ES-I3 (cell line): Measurements from ENCODE around the gene MTA1.

Experiments used
- H3K36me3 ChIP-seq: 2 replicates; pipeline ENCODE4 v1.6.1; 2013; ENCODE audit warnings: mild to moderate bottlenecking, low read length, control low read depth, moderate library complexity; ENCODE audit not compliant: insufficient read depth
- H3K4me1 ChIP-seq: 2 replicates; pipeline ENCODE4 v1.6.1; 2013; ENCODE audit warnings: mild to moderate bottlenecking, control low read depth, low read length; ENCODE audit not compliant: insufficient read depth
- H3K9ac ChIP-seq: 2 replicates; pipeline ENCODE4 v1.6.1; 2013; ENCODE audit warnings: low read depth, mild to moderate bottlenecking, low read length, moderate library complexity
- H3K9me3 ChIP-seq: 2 replicates; pipeline ENCODE4 v1.6.1; 2013; ENCODE audit warnings: mild to moderate bottlenecking, low read length, moderate library complexity; ENCODE audit not compliant: control insufficient read depth, insufficient read depth

The MTA1 gene

DNA sequence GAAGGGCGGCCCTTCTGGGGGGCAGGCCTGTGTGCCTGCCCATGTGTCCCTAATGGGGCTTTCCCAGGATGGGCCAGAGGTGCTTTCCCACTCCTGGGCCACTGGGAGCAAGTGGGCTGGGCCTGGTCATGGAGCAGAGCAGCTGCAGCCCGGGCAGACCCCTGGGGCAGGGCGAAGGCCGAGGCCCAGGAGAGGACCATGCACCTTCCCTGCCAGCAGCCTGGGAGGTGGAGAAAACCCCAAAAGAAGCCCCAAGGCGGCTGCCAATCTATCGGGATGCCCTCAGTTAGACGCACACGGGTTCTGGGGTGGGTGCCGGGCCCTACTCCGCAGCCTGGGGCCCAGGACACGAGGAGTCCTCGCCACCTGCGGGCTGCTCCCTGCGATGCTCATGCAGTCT is 38.9 kb downstream of the MTA1 start:
- Histone ChIP-seq H3K9me3 (no peaks in the 10 kb centered on the region), H3K9ac (no peak overlapping the region), H3K4me1 (no peaks in the 10 kb centered on the region), H3K36me3 (peaks cover 2% of the 10 kb centered on the region; the same call in 1 of the 2 replicates)

DNA sequence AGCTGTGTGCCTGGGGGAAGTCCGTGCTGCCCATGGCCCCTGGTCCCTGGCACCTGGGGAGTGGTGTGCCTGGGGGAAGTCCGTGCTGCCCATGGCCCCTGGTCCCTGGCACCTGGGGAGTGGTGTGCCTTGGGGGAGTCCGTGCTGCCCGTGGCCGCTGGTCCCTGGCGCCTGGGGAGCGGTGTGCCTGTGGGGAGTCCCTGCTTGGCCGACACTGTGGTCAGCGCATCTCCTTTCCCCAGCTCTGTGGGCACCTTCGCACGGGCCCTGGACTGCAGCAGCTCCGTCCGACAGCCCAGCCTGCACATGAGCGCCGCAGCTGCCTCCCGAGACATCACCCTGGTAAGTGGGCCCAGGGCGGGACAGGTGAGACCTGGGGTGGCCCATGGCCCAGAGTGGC is 40.5 kb downstream of the MTA1 start:
- Histone ChIP-seq H3K9ac (no peak overlapping the region), H3K4me1 (no peaks in the 10 kb centered on the region; the same call in 1 of the 2 replicates), H3K9me3 (no peaks in the 10 kb centered on the region), H3K36me3 (peaks cover 2% of the 10 kb centered on the region; the same call in 1 of the 2 replicates)

- Histone ChIP-seq H3K9ac (no peak overlapping the region), H3K9me3 (no peaks in the 10 kb centered on the region), H3K4me1 (peaks cover under 1% of the 10 kb centered on the region; the same call in 1 of the 2 replicates), H3K36me3 (peaks cover 2% of the 10 kb centered on the region; the same call in 1 of the 2 replicates)
Observed at GRCh38 chr14:105460616-105461015, 41.0 kb downstream of the MTA1 start.

GRCh38 chr14:105461903-105462302 is 42.3 kb downstream of the MTA1 start:
- no peak overlapping the region for H3K9ac ChIP-seq
- no peaks in the 10 kb centered on the region for H3K9me3 ChIP-seq
- H3K36me3 ChIP-seq: no peaks in the 10 kb centered on the region; the same call in 1 of the 2 replicates
- H3K4me1 ChIP-seq: peaks cover 5% of the 10 kb centered on the region; the same call in 1 of the 2 replicates

DNA sequence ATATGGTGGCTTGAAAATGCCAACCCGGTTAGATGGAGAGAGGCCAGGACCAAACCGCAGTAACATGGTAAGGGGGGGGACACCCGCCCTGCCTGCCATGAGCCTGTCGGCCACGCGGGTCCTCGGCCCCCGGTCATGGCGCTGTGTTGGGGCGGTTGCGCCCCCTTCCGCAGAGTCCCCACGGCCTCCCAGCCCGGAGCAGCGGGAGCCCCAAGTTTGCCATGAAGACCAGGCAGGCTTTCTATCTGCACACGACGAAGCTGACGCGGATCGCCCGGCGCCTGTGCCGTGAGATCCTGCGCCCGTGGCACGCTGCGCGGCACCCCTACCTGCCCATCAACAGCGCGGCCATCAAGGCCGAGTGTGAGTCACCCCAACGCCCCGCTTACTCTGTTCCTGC is 44.9 kb downstream of the MTA1 start:
- H3K36me3 ChIP-seq: no peaks in the 10 kb centered on the region; the same call in 1 of the 2 replicates
- peaks cover 5% of the 10 kb centered on the region; the same call in 1 of the 2 replicates for H3K4me1 ChIP-seq
- H3K9me3 ChIP-seq: no peaks in the 10 kb centered on the region

DNA sequence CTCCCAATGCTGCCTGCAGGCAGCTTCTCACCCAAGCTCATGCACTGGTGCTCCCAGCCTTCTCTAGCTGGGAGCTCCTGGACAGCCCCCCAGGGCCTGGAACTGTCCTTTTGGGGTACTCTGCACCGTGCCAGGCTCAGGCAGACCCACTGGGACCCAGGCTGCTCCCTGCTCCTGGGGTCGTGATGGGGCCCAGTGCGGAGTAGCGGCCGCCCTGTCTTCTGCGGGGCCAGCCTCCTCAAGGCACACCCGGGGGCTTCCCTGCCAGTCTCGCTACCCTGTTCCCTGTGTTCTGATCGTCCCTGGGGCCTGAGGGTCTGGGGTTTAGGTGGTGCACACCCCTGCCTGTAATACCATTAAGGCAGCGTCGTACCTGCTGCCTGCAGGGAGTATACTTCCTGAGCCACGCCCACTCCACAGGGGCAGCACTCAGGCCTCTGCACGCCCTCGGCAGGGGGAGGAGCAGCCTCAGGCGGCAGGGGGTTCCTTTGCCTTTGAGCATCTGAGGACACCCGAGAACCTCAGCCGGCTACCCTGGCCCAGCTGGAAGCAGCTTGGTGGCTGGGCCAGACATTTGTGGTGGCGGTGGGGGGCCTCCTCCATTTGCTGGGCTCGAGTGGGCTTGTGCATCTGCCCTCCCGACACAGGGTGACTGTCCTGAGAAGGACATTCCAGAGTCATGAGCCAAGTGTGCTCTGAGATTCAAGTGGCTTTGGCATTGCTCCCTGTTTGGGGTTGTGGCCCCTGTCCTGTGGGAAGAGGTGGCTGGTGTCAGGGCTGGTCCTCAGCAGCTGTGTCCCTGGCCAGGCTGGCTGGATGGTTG is 45.8 kb downstream of the MTA1 start:
- Histone ChIP-seq H3K36me3 (no peaks in the 10 kb centered on the region; the same call in 1 of the 2 replicates), H3K9me3 (no peaks in the 10 kb centered on the region), H3K9ac (no peak overlapping the region), H3K4me1 (peaks cover 5% of the 10 kb centered on the region; the same call in 1 of the 2 replicates)

More for the DNA sequence above, 44.9 kb downstream of the MTA1 start:
- H3K9ac ChIP-seq: no peak overlapping the region

DNA sequence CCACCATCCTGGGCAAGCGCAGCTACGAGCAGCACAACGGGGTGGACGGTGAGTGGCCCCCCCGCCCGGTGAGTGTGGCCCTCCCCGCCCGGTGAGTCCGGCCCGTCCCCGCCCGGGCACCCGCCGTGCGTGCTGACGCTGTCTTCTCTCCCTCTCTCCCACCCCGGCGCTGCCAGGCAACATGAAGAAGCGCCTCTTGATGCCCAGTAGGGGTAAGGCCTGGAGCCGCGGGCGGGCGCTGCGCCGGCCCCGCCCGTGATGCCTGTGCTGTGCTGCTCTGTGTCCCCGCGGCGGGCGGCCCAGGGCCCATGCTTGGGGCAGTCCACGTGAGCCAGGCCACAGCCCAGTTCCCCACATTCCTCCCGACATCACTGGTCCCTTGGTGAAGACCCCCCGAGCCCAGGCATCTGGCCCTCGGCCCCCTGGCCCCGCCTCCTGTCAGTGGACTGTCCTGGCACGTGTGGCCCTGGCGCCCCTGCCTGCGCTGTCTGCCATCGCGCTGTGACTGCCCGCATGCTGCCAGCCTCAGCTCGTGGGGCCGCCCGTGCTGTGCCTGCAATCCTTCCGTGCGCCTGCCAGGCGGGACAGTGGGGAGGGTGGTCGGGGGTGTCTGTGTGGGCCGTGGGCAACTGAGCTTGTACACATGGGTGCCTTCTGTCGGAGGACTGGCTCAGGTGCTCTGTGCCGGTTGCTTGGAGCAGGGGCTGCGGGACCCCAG is 47.1 kb downstream of the MTA1 start:
- H3K4me1 ChIP-seq: peaks cover 10% of the 10 kb centered on the region; the same call in 1 of the 2 replicates

GRCh38 chr14:105467249-105467941 is 47.8 kb downstream of the MTA1 start:
- peaks cover 10% of the 10 kb centered on the region; the same call in 1 of the 2 replicates for H3K4me1 ChIP-seq
- H3K9ac ChIP-seq: no peak overlapping the region
- no peaks in the 10 kb centered on the region for H3K9me3 ChIP-seq
- no peaks in the 10 kb centered on the region; the same call in none of the 2 replicates for H3K36me3 ChIP-seq

More for the DNA sequence above, 47.1 kb downstream of the MTA1 start:
- Histone ChIP-seq H3K36me3 (no peaks in the 10 kb centered on the region; the same call in none of the 2 replicates), H3K9me3 (no peaks in the 10 kb centered on the region), H3K9ac (no peak overlapping the region)

GRCh38 chr14:105467942-105468471 is 48.4 kb downstream of the MTA1 start:
- Histone ChIP-seq H3K4me1 (peaks cover 10% of the 10 kb centered on the region; the same call in 1 of the 2 replicates), H3K9ac (no peak overlapping the region), H3K36me3 (no peaks in the 10 kb centered on the region; the same call in none of the 2 replicates), H3K9me3 (no peaks in the 10 kb centered on the region)

DNA sequence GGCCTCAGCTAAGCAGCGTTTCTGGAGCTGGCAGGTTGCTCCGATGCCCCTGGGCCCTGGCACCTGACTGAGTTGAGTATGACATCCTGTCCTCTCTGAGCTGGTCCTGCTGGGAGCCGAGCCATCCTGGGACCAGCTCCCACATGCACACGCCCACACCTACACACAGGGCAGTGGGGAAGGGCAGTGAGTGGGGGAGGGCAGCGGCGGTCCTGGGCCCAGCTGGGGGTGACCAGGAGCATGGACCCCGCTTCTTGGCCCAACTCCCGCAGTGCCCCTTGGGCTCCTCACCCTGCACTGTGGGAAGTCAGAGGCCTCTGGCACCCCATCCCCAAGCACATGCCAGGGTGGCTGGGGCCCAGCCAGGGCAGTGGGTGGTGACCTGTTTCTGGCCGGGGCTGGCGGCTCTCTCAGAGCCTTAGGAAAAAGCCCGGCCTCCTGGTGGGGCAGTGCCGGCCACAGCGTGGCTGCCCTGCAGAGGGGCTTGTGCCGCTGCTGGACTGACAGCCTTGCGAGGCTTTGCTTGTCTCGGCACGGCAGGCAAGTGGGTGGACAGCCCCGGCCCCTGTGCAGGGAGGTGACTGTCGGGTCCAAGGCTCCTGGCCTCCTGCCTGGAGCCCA is 49.1 kb downstream of the MTA1 start:
- H3K4me1 ChIP-seq: peaks cover 10% of the 10 kb centered on the region; the same call in 1 of the 2 replicates
- no peak overlapping the region for H3K9ac ChIP-seq

GRCh38 chr14:105469456-105470349 is 50.1 kb downstream of the MTA1 start:
- no peak overlapping the region for H3K9ac ChIP-seq
- H3K9me3 ChIP-seq: no peaks in the 10 kb centered on the region
- no peaks in the 10 kb centered on the region; the same call in none of the 2 replicates for H3K36me3 ChIP-seq
- H3K4me1 ChIP-seq: peaks cover 10% of the 10 kb centered on the region; the same call in 1 of the 2 replicates

More for the DNA sequence above, 49.1 kb downstream of the MTA1 start:
- Histone ChIP-seq H3K36me3 (no peaks in the 10 kb centered on the region; the same call in none of the 2 replicates), H3K9me3 (no peaks in the 10 kb centered on the region)

- H3K9me3 ChIP-seq: no peaks in the 10 kb centered on the region
- H3K4me1 ChIP-seq: peaks cover 9% of the 10 kb centered on the region; the same call in 1 of the 2 replicates
- no peaks in the 10 kb centered on the region; the same call in none of the 2 replicates for H3K36me3 ChIP-seq
- no peak overlapping the region for H3K9ac ChIP-seq
Observed at GRCh38 chr14:105470350-105471296, 51.0 kb downstream of the MTA1 start.
